Colonic mucosa (tissue), 4 donors: ENCODE data around the gene CCDC13. TPM values are rescaled to one million over a fixed set of nuclear protein-coding genes. Genes with fewer than 3 reads are reported as not detected.
A peak's percentile ranks its signal among the peaks of the same experiment; 100 is the strongest.

ENCODE experiments used
- DNase-seq: peaks from one replicate; pipeline ENCODE4 v3.0.0-alpha.2; 2020
- H3K27ac ChIP-seq: fragments of 200-600 bp; one replicate; pipeline ENCODE4 v1.8.0; 2021
- H3K27me3 ChIP-seq: fragments of 200-600 bp; one replicate; pipeline ENCODE4 v1.8.0; 2021
- H3K36me3 ChIP-seq: fragments of 200-600 bp; one replicate; pipeline ENCODE4 v1.8.0; 2021
- H3K4me1 ChIP-seq: fragments of 200-600 bp; one replicate; pipeline ENCODE4 v1.8.0; 2021; ENCODE audit warnings: mild to moderate bottlenecking
- H3K4me3 ChIP-seq: fragments of 200-600 bp; one replicate; pipeline ENCODE4 v1.8.0; 2021
- H3K9ac ChIP-seq, 2 donors: one replicate each; pipeline ENCODE4 v1.7.0; 2013; ENCODE audit warnings: control low read depth in 2 of 2, low read depth in 2 of 2, low read length in 2 of 2
- H3K9me3 ChIP-seq: fragments of 200-600 bp; one replicate; pipeline ENCODE4 v1.8.0; 2021
- intact Hi-C: fragments of 100-400 bp; cut with DNase I; formaldehyde crosslinking; loops from one replicate; pipeline ENCODE4 v1.14.1; 2022
- total RNA-seq, 2 donors: library from RNA; stranded (reverse); fragmentation: NEBNext Ultra II Directional in 1 of 2; extraction: Animal tissue kit (Norgen Biotek cat#: 25700) in 1 of 2; gene quantifications; one replicate each; pipeline ENCODE4 v1.2.1, GENCODE V29; 2021
- TF ChIP-seq, protein P1 (sequence below): fragments of 200-600 bp; IDR thresholded peaks from one replicate; pipeline ENCODE4 v1.8.0; 2022; ENCODE audit warnings: antibody characterized with exemption, mild to moderate bottlenecking
- donor health status: healthy.
- donor health status: DM: no; HTN: no; CAD: no.
- donor health status: DM: no; HTN: no; CAD: no.

CCDC13 gene
- total RNA-seq, 2 donors from 2014 or later: 0.93 to 5.3 TPM

DNA sequence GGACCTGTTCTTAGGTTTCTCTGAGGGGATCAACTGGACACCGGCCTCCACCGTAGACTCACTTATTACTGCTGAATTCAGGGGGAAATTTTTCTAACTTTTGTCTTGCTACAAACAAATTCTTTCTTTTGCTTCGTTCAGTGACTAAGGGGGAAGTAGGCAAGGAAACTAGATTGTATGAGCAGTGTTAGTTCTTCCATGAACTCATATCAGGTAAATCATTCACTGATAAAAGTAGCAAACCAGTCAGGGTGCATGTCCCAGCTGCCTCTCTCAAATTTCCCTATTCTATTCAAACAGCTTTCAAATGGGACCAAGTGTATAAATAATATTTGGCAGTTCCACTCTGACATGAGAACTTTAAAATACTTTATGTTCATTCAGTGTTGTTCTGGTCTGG, 7.3 kb upstream of the CCDC13 start:
- DNase-seq: no peak
- Histone ChIP-seq H3K9ac (no peak overlapping the region), H3K4me1 (no peaks in the 10 kb centered on the region), H3K27me3 (no peaks in the 10 kb centered on the region), H3K9me3 (no peaks in the 10 kb centered on the region), H3K4me3 (no peak overlapping the region), H3K36me3 (no peaks in the 10 kb centered on the region), H3K27ac (no peak overlapping the region)
- intact Hi-C loops: loop anchor here (5.0 kb wide), 2 partner anchors 57 to 102 kb away; no protein-coding TSS in a partner anchor
- TF ChIP-seq, protein P1, sequence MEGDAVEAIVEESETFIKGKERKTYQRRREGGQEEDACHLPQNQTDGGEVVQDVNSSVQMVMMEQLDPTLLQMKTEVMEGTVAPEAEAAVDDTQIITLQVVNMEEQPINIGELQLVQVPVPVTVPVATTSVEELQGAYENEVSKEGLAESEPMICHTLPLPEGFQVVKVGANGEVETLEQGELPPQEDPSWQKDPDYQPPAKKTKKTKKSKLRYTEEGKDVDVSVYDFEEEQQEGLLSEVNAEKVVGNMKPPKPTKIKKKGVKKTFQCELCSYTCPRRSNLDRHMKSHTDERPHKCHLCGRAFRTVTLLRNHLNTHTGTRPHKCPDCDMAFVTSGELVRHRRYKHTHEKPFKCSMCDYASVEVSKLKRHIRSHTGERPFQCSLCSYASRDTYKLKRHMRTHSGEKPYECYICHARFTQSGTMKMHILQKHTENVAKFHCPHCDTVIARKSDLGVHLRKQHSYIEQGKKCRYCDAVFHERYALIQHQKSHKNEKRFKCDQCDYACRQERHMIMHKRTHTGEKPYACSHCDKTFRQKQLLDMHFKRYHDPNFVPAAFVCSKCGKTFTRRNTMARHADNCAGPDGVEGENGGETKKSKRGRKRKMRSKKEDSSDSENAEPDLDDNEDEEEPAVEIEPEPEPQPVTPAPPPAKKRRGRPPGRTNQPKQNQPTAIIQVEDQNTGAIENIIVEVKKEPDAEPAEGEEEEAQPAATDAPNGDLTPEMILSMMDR: no peak

DNA sequence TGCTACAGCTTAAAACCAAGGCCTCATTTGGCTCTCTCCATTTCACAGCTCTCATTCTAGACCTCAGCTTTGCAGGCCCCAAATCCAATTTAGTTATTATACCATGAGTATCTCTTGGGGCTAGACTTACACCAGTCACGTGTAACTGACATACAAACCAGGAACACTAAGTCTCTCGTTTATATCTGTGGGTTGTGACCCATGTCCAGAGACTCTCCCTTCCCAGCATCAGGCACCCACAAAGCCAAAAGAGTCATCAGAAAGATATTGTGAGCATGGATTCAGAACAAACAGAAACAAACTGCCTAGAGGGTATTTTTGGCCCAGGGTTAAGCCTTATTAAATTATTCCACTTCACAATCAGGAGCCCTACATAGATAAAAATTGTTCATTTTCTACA, 5.6 kb upstream of the CCDC13 start:
- Histone ChIP-seq H3K27me3 (no peaks in the 10 kb centered on the region), H3K4me1 (no peaks in the 10 kb centered on the region), H3K4me3 (no peak overlapping the region), H3K36me3 (no peaks in the 10 kb centered on the region), H3K9me3 (no peaks in the 10 kb centered on the region), H3K27ac (no peak overlapping the region), H3K9ac (no peak overlapping the region)
- TF ChIP-seq, protein P1: no peak
- intact Hi-C loops: no loop called here
- DNase-seq: no peak

DNA sequence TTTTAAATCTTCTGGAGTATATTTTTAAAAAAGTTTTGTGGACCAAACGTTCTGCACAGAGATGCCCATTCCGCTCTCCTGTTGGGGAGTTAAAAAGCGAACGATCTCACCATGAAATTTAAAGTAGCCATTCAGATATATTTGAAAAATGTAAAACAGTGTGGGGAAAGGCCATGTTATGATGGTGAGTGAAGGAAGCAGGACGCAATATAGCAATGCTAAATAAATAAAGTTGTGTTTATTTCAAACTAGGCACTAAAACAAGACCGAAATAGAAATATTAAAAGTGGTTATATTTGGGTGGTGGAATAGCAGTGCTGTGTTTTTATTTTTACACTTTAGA, 327 bp upstream of the CCDC13 start:
- no peaks in the 10 kb centered on the region for H3K27me3 ChIP-seq
- intact Hi-C loops: no loop called here
- TF ChIP-seq, protein P1: no peak
- H3K36me3 ChIP-seq: no peaks in the 10 kb centered on the region
- DNase-seq: no peak
- peak overlapping the region; percentile 49 for H3K27ac ChIP-seq
- H3K4me3 ChIP-seq: peak overlapping the region; percentile 44
- H3K9me3 ChIP-seq: no peaks in the 10 kb centered on the region
- H3K4me1 ChIP-seq: no peaks in the 10 kb centered on the region
- H3K9ac ChIP-seq: peak overlapping the region; percentile 6 to 35

DNA sequence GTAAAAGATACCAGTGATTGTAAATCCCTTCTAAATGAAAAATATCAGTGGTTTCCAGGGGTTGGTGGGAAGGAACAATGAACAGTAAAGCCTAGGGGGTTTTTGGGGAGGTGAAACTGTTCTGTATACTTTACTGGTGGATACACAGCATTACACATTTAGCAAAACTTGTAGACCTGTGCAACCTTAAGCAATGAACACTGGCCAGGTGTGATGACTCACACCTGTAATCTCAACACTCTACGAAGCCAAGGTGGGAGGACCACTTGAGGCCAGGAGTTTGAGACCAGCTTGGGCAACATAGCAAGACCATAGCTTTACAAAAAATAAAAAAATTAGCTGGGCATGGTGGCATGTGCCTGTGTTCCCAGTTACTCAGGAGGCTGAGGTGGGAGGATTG, 1.8 kb downstream of the CCDC13 start:
- DNase-seq: no peak
- H3K9me3 ChIP-seq: no peaks in the 10 kb centered on the region
- no peak overlapping the region for H3K4me3 ChIP-seq
- TF ChIP-seq, protein P1: no peak
- intact Hi-C loops: no loop called here
- H3K27me3 ChIP-seq: no peaks in the 10 kb centered on the region
- H3K36me3 ChIP-seq: no peaks in the 10 kb centered on the region
- H3K9ac ChIP-seq: no peak overlapping the region
- no peaks in the 10 kb centered on the region for H3K4me1 ChIP-seq
- H3K27ac ChIP-seq: no peak overlapping the region

DNA sequence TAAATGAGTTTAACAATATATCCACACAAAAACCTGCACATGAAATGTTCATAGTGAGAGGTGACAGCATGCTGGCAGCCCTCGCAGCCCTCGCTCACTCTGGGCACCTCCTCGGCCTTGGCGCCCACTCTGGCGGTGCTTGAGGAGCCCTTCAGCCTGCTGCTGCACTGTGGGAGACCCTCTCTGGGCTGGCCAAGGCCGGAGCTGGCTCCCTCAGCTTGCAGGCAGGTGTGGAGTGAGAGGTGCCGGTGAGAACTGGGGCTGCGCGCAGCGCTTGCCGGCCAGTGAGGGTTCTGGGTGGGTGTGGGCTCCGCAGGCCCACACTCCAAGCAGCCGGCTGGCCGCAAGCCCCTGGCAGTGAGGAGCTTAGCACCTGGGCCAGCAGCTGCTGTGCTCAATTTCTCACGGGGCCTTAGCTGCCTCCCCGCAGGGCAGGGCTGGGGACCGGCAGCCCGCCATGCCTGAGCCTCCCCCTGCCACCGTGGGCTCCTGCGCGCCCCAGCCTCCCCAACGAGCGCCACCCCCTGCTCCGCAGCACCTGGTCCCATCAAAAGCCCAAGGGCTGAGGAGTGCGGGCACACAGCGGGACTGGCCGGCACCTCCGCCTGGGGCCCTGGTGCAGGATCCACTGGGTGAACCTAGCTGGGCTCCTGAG, 3.4 kb downstream of the CCDC13 start:
- intact Hi-C loops: no loop called here
- Histone ChIP-seq H3K27ac (no peak overlapping the region), H3K27me3 (no peaks in the 10 kb centered on the region), H3K9ac (no peak overlapping the region), H3K4me3 (no peak overlapping the region), H3K4me1 (no peaks in the 10 kb centered on the region), H3K9me3 (no peaks in the 10 kb centered on the region), H3K36me3 (no peaks in the 10 kb centered on the region)
- TF ChIP-seq, protein P1: no peak
- DNase-seq: no peak
